ENCODE measurements around the gene MRTFA. TPM values are rescaled to one million over a fixed set of nuclear protein-coding genes. Genes with fewer than 3 reads are reported as not detected.

MRTFA gene
- total RNA-seq, 1 experiment from 2014 or later = 28.0 TPM

DNA sequence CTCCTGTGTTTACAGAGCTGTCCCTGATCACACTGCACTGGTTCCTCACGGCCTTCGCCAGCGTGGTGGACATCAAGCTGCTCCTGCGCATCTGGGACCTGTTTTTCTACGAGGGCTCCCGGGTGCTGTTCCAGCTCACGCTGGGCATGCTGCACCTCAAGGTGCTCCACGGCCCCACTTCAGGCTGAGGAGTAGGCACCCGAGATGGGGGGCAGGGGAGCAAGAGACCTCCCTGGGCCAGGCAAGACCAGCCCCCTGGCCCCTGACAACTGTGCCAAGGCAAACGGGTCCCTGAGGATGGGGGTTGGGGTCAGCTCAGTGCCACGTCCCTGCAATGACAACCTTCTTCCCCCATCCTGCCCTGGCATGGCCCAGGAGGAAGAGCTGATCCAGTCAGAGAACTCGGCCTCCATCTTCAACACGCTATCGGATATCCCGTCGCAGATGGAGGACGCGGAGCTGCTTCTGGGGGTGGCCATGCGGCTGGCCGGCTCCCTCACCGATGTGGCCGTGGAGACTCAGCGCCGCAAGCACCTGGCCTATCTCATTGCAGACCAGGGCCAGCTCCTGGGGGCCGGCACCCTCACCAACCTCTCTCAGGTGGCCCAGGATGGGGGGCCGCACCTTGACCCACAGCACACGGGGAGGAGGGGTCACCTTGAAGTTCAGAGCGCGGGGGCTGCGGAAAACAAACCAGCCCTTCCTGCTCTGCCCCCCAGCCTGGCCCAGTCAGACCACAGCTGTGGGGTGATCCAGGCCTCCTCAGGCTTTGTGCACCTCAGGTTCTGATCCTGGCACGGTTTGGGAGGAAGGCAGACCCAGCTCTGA is 230.2 kb downstream of the MRTFA start:
- DNase-seq (ENCODE audit: low read depth, low spot score) (no peak), ATAC-seq (no peak)
- no peak overlapping the region for H2AFZ ChIP-seq (ENCODE audit: low read depth, low read length, poor library complexity, severe bottlenecking)
- H3K4me3 ChIP-seq (replicated peaks in 1 of 2; ENCODE audit: low read depth in 1 of 2, low read length in 2 of 2) = no peak overlapping the region
- H3K79me2 ChIP-seq (ENCODE audit: insufficient read depth, low read length) = no peaks in the 10 kb centered on the region
- TF ChIP-seq CBX3 (IDR thresholded peaks at IDR 0.05; ENCODE audit: low read depth) (no peak), ATF3 (IDR thresholded peaks at IDR 0.05) (no peak), SP1 (IDR thresholded peaks at IDR 0.05; ENCODE audit: low read depth) (no peak), SIN3A (IDR thresholded peaks at IDR 0.05; ENCODE audit: low read depth) (no peak), SRF (IDR thresholded peaks at IDR 0.05; ENCODE audit: low read depth) (no peak), ZFX (IDR thresholded peaks at IDR 0.05) (no peak), POLR2A (IDR thresholded peaks at IDR 0.05; ENCODE audit: borderline replicate concordance, extremely low read depth, insufficient read depth, insufficient read length) (no peak), EZH2phosphoT487 (IDR thresholded peaks at IDR 0.05; ENCODE audit: borderline replicate concordance) (no peak), ZNF274 (IDR thresholded peaks at IDR 0.05; ENCODE audit: low read depth, low read length) (no peak), POLR2AphosphoS5 (IDR thresholded peaks at IDR 0.05; ENCODE audit: low read depth, low read length) (no peak)
- RAD21 ChIA-PET (ENCODE audit: low non-redundant PET in 1 of 2, low total read pairs in 2 of 2, uncharacterized antibody in 2 of 2, unreplicated experiment in 2 of 2) = no interaction called here
- H3K4me2 ChIP-seq (ENCODE audit: low read length) = no peak overlapping the region
- H3K9me3 ChIP-seq (ENCODE audit: control insufficient read depth in 1 of 2, insufficient read depth in 1 of 2, low read depth in 1 of 2, low read length in 2 of 2) = no peaks in the 10 kb centered on the region
- H3K27ac ChIP-seq (ENCODE audit: low read depth, low read length) = no peak overlapping the region
- intact Hi-C loops (cut with micrococcal nuclease) = no loop called here
- CTCF ChIA-PET = no interaction called here
- H3K9ac ChIP-seq (ENCODE audit: low read length) = no peak overlapping the region
- peaks cover 4 to 11% of the 10 kb centered on the region in 2 experiments; a peak in 3 of 4 replicates for H3K4me1 ChIP-seq (ENCODE audit: control insufficient read depth in 1 of 2, insufficient read depth in 2 of 2, low read length in 2 of 2)
- H3K36me3 ChIP-seq (ENCODE audit: control insufficient read depth in 1 of 2, insufficient read depth in 2 of 2, low read length in 2 of 2) = peaks cover 9 to 12% of the 10 kb centered on the region in 2 experiments; a peak in 2 of 4 replicates
- no peaks in the 10 kb centered on the region for H3K27me3 ChIP-seq (ENCODE audit: insufficient read depth, low read length)
- no TSS peak for BruUV-seq (replicated peaks)
- no peaks in the 10 kb centered on the region for H4K20me1 ChIP-seq (ENCODE audit: insufficient read depth)
- H3K9me2 ChIP-seq (ENCODE audit: insufficient read depth) = no peaks in the 10 kb centered on the region
- POLR2A ChIA-PET = no interaction called here
